ENCODE data around the gene KCNJ9.
"Not testable (repeated sequence)": the region's sequence is repeated elsewhere in the genome, so short reads cannot be mapped to it uniquely, and the experiment has no call there.

KCNJ9 gene

GRCh38 chr1:160104486-160104885, 23.1 kb downstream of the KCNJ9 start:
- no peak for DNase-seq (ENCODE audit: low read depth)

- DNase-seq (ENCODE audit: low read depth) = no peak
These were observed 23.8 kb downstream of the KCNJ9 start for GRCh38 chr1:160105155-160105554.

DNA sequence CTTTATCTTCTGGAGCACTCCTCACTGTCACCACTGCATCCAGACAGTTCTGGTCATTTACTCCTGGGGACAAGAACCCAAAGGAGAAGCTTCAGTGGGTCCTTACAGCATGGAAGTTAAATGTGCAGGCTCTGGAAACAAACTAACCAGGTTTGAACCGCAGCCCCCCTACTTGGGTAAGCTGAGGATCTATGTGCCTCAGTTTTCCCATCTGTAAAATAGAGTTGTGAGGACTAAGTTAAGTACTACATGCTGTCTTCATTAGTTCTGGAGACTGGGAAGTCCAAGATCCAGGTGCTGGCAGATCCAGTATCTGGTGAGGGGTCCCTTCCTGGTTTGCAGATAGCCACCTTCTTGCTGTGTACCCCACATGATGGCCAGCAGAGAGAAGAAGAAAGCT, 26.2 kb downstream of the KCNJ9 start:
- no peak for DNase-seq (ENCODE audit: low read depth)

DNA sequence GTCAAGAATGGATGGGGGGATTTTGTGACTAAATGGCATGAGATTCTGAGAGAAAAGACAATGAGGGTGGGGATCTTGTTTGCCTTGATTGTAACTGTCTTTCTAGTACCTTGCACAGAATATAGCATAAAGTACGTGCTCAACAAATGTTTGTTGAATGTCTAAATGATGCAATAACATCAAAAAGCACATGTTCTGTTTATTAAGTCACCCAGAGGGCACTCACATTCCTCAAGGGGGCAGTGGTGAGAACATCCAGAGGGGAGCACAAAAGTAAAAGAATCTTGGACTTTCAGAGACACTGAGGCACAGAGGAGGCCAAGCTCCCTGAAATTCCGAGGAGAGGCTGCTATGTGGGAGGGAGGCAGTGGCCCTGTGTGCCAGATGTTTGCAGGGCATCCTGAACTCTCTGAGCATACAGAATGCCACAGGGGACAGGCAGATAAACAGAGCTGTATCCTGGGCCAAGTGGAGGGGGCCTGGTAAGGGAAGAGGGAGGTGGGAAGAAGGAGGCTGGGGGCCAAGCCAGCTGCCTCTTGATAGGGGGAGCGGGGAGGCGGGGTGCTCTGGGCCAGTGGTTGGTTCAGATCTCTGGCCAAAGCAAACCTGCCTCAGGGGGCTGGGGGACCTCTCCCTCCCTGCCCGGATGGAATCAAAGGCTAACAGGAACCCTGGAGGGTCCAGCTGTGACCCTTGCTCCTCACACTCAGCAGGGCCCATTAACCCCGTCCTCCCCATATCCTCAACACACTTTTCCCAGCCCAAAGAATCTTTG, 27.7 kb downstream of the KCNJ9 start:
- DNase-seq (ENCODE audit: low read depth) = no peak

DNA sequence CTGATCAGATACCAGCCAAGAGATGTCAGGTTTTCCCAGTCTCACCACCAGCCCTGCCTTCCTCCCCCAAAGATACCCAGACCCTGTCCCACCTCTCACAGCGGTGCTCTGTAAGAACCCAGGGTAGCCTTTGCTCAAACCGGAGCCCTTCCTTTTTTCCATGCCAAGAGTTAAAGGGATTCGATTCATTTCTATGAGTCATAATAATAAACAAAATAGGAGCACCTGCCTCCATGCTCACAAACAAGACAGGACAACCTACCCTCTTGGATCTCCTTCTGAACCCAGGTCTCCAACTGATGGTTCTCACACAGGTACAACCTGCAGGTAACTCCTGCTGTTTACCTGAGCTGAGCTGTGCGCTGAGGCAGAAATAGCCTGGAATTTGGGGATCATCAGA, 28.3 kb downstream of the KCNJ9 start:
- DNase-seq (ENCODE audit: low read depth) = no peak

GRCh38 chr1:160111462-160111861, 30.1 kb downstream of the KCNJ9 start:
- DNase-seq (ENCODE audit: low read depth) = not testable (repeated sequence)

DNA sequence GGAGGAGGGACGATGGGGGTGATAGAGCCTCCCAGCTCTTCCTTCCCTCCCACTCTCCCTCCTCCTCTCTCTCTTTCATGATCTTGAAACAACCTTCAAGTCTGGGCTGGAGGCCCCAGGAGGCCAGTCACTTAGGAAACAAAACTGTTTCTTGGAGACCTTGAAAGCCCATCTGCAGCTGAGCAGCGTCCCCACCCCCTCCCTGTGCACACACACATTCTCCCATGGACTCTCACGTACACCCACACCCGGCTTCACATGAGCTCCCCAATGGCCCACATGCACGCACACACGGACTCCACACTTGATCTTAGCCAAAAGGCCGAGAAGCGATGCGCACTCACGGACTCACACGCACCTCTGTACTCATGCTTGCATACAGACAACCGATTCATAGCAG, 31.0 kb downstream of the KCNJ9 start:
- DNase-seq (ENCODE audit: low read depth) = no peak

DNA sequence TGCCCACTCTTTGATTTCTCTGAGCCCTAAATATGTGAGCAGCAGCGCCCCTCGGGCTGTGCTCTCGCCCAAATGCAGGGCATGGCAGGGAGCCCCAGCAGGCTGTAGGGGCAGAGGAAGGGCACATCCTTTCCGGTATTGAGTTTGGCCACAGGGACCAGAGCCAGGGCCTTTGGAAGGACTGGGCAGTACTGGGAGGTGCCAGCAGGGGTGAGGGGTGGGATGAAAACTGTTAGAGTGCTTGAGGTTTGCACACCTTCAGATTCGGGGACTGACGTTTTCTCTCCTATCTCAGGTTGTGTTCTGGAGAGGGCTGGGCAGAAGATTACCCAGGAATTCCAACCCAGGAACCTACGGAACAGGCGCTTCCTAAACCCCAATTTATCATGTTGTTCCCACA, 32.1 kb downstream of the KCNJ9 start:
- DNase-seq (ENCODE audit: low read depth) = no peak

- DNase-seq (ENCODE audit: low read depth) = no peak
These were observed 32.7 kb downstream of the KCNJ9 start for GRCh38 chr1:160114085-160114484.

- DNase-seq (ENCODE audit: low read depth) = no peak
These were observed 34.4 kb downstream of the KCNJ9 start, which contains the start of gene ATP1A2 for GRCh38 chr1:160115545-160116282. Gene ATP1A2 (plus strand): TSS chr1:160115759. CDS start chr1:160115862, 103 bp downstream.

- DNase-seq (ENCODE audit: low read depth) = no peak
These were observed 35.2 kb downstream of the KCNJ9 start for GRCh38 chr1:160116283-160117147.

DNA sequence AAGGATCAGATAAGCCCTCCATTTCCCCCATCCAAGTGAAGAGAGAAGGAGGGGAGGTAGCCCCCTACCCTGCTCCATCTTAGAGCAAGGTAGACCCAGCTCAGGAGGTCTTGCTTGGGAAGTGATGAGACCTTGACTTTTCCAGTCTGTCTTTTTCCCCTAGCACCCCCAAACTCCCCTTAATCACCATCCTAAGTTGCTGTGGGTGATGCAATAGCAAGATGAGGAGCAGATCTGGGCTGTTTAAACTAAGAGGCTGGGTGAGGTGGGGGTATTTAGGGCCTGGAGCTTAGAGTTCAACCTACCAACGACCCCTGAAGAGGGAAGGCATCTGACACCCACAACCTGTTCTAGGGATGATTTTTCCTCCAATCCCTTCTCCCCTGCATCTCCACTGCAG, 36.0 kb downstream of the KCNJ9 start:
- DNase-seq (ENCODE audit: low read depth) = no peak

GRCh38 chr1:160117709-160118183, 36.4 kb downstream of the KCNJ9 start:
- DNase-seq (ENCODE audit: low read depth) = no peak

DNA sequence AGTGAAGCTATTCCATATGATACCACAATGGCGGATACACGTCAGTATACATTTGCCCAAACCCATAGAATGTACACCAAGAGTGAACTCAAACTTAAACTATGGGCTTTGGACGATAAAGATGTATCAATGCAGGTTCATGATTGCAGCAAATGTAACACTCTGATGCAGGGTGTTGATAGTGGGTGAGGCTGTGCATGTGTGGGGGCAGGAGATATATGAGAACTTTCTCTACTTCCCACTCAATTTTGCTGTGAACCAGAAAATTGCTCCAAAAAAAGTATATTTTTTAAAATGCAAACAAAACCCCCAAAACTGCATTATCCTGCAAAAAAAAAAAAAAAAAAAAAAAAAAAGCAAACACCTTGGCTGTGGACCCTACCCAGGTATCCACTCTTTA, 37.6 kb downstream of the KCNJ9 start:
- DNase-seq (ENCODE audit: low read depth) = no peak

DNA sequence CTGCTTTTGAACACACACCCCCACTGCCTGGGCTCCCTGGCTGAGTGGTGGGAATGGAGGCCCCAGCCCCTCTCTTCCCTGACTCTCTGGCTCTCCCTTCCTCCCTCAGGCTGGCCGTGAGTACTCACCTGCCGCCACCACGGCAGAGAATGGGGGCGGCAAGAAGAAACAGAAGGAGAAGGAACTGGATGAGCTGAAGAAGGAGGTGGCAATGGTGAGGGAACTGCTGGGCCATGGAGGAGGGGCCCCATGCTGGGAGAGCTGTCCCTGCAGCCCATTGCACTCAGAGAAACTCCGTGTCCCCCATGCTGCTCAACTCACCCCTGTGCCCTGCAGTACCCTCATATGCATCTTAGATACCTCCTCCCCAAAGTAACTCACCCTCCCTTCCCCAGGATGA, 39.5 kb downstream of the KCNJ9 start:
- no peak for DNase-seq (ENCODE audit: low read depth)

DNA sequence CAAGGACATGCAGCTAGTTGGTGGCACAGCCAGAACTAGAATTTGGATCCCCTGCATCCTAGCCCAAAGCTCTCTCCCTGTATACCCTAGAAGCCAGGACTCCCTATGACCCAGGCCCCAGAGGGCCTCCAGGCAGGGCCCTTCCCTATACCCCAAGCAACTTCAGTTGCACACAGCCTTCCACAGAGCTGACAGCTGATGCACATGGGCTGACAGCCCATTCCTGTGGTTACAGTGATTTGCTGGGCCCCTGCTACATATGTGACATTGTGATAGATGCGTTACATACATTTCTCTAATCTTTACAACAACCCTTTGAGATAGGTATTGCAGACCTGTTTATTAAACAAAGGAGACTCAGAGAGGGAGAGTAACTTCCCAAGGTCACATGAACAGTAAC, 40.0 kb downstream of the KCNJ9 start:
- no peak for DNase-seq (ENCODE audit: low read depth)

GRCh38 chr1:160122978-160123495, 41.7 kb downstream of the KCNJ9 start:
- DNase-seq (ENCODE audit: low read depth) = no peak

- no peak for DNase-seq (ENCODE audit: low read depth)
These were observed 42.4 kb downstream of the KCNJ9 start for GRCh38 chr1:160123726-160124125.

GRCh38 chr1:160124705-160125478, 43.6 kb downstream of the KCNJ9 start:
- DNase-seq (ENCODE audit: low read depth) = peak; percentile 77

DNA sequence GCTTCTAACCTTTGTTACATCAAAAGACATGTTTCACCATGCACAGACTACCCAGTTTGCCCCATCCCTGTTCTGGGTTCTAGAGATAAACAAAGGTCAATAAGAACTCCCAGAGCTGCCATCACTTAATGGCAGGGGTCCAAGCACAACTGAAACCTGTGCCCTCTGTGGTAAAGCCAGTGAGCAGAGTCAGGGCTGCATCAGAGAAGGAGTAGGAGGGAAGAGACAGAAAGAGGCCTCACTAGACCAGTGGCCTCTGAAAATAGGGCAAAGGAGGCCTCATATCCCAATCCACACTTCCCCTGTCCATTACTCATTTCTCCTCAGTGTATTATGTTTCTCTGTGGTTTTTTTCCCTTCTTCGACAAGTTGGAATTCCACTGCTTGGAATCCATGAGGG, 44.4 kb downstream of the KCNJ9 start:
- no peak for DNase-seq (ENCODE audit: low read depth)

DNA sequence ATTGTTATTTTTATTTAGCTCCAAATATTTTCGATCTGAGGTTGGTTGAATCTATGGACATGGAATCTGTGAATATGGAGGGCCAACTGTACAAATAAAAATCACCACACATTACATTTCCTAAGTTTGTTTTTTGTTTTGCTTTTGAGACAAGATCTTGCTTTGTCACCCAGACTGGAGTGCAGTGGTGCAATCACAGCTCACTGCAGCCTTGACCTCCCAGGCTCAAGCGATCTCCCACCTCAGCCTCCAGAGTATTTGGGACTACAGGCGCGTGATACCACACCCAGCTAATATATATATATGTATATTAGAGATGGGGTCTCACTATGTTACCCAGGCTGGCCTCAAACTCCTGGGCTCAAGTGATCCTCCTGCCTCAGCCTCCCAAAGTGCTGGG, 45.0 kb downstream of the KCNJ9 start:
- not testable (repeated sequence) for DNase-seq (ENCODE audit: low read depth)

All from GM04504 (cell line).